Measurements from ENCODE around the gene TBP. TPM values are rescaled to one million over a fixed set of nuclear protein-coding genes. Genes with fewer than 3 reads are reported as not detected.
A peak's percentile ranks its signal among the peaks of the same experiment; 100 is the strongest.

Gene TBP
- total RNA-seq, 1 donor from 2014 or later = 21.6 TPM

GRCh38 chr6:170572704-170573466 lies 18.7 kb downstream of the TBP start:
- Mint-ChIP-seq H3K27ac (no peak overlapping the region), H3K4me1 (no peaks in the 10 kb centered on the region), H3K9me3 (no peaks in the 10 kb centered on the region), H3K4me3 (no peak overlapping the region), H3K36me3 (ENCODE audit: low read depth) (peaks cover 86% of the 10 kb centered on the region), H3K27me3 (no peaks in the 10 kb centered on the region)
- ChIA-PET POLR2A (no interaction called here), CTCF (no interaction called here)
- DNase-seq = no peak
- TF ChIP-seq, protein P1, sequence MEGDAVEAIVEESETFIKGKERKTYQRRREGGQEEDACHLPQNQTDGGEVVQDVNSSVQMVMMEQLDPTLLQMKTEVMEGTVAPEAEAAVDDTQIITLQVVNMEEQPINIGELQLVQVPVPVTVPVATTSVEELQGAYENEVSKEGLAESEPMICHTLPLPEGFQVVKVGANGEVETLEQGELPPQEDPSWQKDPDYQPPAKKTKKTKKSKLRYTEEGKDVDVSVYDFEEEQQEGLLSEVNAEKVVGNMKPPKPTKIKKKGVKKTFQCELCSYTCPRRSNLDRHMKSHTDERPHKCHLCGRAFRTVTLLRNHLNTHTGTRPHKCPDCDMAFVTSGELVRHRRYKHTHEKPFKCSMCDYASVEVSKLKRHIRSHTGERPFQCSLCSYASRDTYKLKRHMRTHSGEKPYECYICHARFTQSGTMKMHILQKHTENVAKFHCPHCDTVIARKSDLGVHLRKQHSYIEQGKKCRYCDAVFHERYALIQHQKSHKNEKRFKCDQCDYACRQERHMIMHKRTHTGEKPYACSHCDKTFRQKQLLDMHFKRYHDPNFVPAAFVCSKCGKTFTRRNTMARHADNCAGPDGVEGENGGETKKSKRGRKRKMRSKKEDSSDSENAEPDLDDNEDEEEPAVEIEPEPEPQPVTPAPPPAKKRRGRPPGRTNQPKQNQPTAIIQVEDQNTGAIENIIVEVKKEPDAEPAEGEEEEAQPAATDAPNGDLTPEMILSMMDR (IDR thresholded peaks at IDR 0.05) = no peak
- intact Hi-C loops (cut with micrococcal nuclease) = no loop called here
- ATAC-seq (ENCODE audit: low read depth) = no peak

GRCh38 chr6:170575250-170575649 lies 21.1 kb downstream of the TBP start:
- Mint-ChIP-seq H3K27me3 (no peaks in the 10 kb centered on the region), H3K36me3 (ENCODE audit: low read depth) (peaks cover 85% of the 10 kb centered on the region), H3K4me3 (no peak overlapping the region), H3K9me3 (no peaks in the 10 kb centered on the region), H3K4me1 (no peaks in the 10 kb centered on the region), H3K27ac (no peak overlapping the region)
- TF ChIP-seq, protein P1 (IDR thresholded peaks at IDR 0.05) = no peak
- intact Hi-C loops (cut with micrococcal nuclease) = no loop called here
- ChIA-PET CTCF (no interaction called here), POLR2A (no interaction called here)
- no peak for DNase-seq
- ATAC-seq (ENCODE audit: low read depth) = no peak

- no peak overlapping the region for H3K27ac Mint-ChIP-seq
- ChIA-PET POLR2A (no interaction called here), CTCF (no interaction called here)
- H3K4me1 Mint-ChIP-seq = peaks cover 9% of the 10 kb centered on the region
- DNase-seq (no peak), ATAC-seq (ENCODE audit: low read depth) (no peak)
- H3K36me3 Mint-ChIP-seq (ENCODE audit: low read depth) = peaks cover 83% of the 10 kb centered on the region
- no peaks in the 10 kb centered on the region for H3K9me3 Mint-ChIP-seq
- TF ChIP-seq, protein P1 (IDR thresholded peaks at IDR 0.05) = no peak
- no peak overlapping the region for H3K4me3 Mint-ChIP-seq
- intact Hi-C loops (cut with micrococcal nuclease) = no loop called here
- no peaks in the 10 kb centered on the region for H3K27me3 Mint-ChIP-seq
Observed at GRCh38 chr6:170578909-170579308, 24.7 kb downstream of the TBP start.

DNA sequence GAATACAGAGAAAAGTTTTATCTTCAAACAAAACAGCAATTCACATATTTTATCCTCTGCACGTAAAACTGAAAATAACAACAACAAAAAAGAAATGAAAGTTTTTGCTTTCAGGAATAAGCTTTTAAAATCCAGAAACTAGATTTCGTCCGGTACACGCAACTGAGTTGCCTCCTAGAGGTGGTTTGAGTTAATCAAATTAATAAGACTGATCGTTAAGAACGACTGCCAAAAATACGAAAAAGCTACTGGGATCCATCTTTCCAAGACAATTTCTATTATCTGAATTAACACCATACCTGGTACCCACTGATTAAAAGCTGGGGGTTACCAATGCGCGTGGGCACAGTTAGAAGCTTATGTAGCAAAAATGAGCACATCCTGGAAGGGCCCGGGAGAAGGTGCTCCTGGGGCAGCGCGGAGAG lies 29.6 kb downstream of the TBP start:
- DNase-seq (no peak), ATAC-seq (ENCODE audit: low read depth) (no peak)
- intact Hi-C loops (cut with micrococcal nuclease) = loop anchor here (1.0 to 10.0 kb wide), 5 partner anchors 29 to 881 kb away; partner anchors contain the start of genes C6orf120, DYNLT2, ERMARD and FAM120B
- peaks cover 48% of the 10 kb centered on the region for H3K36me3 Mint-ChIP-seq (ENCODE audit: low read depth)
- ChIA-PET CTCF (interaction anchor here (1.1 to 1.3 kb wide), 2 partner anchors 25 to 30 kb away, joined by 3 to 10 read pairs; partner anchors contain the start of genes PSMB1 and TBP), POLR2A (interaction anchor here (0.7 to 2.0 kb wide), 6 partner anchors 15 to 882 kb away, joined by 3 to 40 read pairs (median 6); partner anchors contain the start of genes C6orf120, DYNLT2, ERMARD and PSMB1)
- H3K4me3 Mint-ChIP-seq = peak overlapping the region; percentile 98
- H3K9me3 Mint-ChIP-seq = no peaks in the 10 kb centered on the region
- peaks cover 20% of the 10 kb centered on the region for H3K4me1 Mint-ChIP-seq
- TF ChIP-seq, protein P1 (IDR thresholded peaks at IDR 0.05) = no peak
- peak overlapping the region; percentile 90 for H3K27ac Mint-ChIP-seq
- H3K27me3 Mint-ChIP-seq = no peaks in the 10 kb centered on the region

All from activated B cell treated with CpG ODN at 0.5 μM for 24 hours (primary cell).